ENCODE measurements around the gene THRB. TPM values are rescaled to one million over a fixed set of nuclear protein-coding genes. Genes with fewer than 3 reads are reported as not detected.

The THRB gene
- polyA plus RNA-seq, 1 of the 3 experiments (the other 2 are of a cell fraction), result 0.02 TPM

DNA sequence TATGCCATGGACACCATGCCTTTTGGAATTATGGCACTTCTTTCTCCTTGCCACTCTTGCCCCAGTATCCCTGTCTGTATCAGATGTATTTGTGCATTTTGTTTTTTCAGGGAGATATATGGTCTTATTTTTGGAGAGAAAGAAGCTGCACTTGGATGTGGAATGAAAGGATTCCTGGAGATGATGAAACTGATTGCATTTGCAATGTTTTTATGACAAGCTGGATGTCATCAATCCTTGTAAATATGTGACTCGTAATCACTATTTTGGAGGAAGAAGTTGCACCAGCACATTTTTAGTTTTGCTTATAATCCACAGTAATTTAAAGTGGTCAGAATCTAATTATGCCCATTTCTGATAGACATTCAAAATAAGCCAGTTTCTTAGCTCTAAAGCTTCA, 384.6 kb downstream of the THRB start:
- H3K27ac ChIP-seq (ENCODE audit: low read depth in 2 of 2, low read length in 1 of 2), result no peak overlapping the region
- WGBS (ENCODE audit: low lambda C conversion rate), result 23% methylated on average over 1 of the region's 1 CpG
- CTCF ChIA-PET, result interaction anchor here (0.6 to 1.7 kb wide), 2 partner anchors 15 to 1154 kb away, joined by 3 to 4 read pairs; no protein-coding TSS in a partner anchor

More for the DNA sequence above, 384.6 kb downstream of the THRB start:
- H3K27me3 ChIP-seq (ENCODE audit: insufficient read depth), result no peaks in the 10 kb centered on the region
- no peak for DNase-seq
- H3K36me3 ChIP-seq (replicated peaks in 1 of 2; ENCODE audit: control insufficient read depth in 1 of 2, insufficient read depth in 2 of 2, low read length in 1 of 2), result no peaks in the 10 kb centered on the region
- H3K9me2 ChIP-seq, result no peaks in the 10 kb centered on the region
- no peaks in the 10 kb centered on the region for H4K20me1 ChIP-seq (ENCODE audit: insufficient read depth)
- no peak overlapping the region for H3K4me3 ChIP-seq (ENCODE audit: low read depth in 2 of 2, low read length in 1 of 2)
- no peak overlapping the region for H2AFZ ChIP-seq (ENCODE audit: low read depth)
- TF ChIP-seq GABPA (IDR thresholded peaks at IDR 0.05; ENCODE audit: low read depth) (no peak), EP300 (IDR thresholded peaks at IDR 0.05; ENCODE audit: borderline replicate concordance in 1 of 2, low read depth in 1 of 2, low read length in 1 of 2) (no peak), MXI1 (IDR thresholded peaks at IDR 0.05; ENCODE audit: low read depth, low read length) (no peak), YY1 (IDR thresholded peaks at IDR 0.05; ENCODE audit: low read depth) (no peak), EZH2phosphoT487 (IDR thresholded peaks at IDR 0.05; ENCODE audit: borderline replicate concordance, low read depth) (no peak), RXRA (IDR thresholded peaks at IDR 0.05; ENCODE audit: borderline replicate concordance, low read depth) (no peak), TAF1 (IDR thresholded peaks at IDR 0.05; ENCODE audit: borderline replicate concordance, low read depth, low read length) (no peak), POLR2AphosphoS5 (IDR thresholded peaks at IDR 0.05; ENCODE audit: low read depth, low read length) (no peak), TCF12 (IDR thresholded peaks at IDR 0.05) (no peak), FOXM1 (IDR thresholded peaks at IDR 0.05; ENCODE audit: low read depth) (no peak), NFIC (IDR thresholded peaks at IDR 0.05; ENCODE audit: borderline replicate concordance) (no peak)
- TF ChIP-seq, protein P1, sequence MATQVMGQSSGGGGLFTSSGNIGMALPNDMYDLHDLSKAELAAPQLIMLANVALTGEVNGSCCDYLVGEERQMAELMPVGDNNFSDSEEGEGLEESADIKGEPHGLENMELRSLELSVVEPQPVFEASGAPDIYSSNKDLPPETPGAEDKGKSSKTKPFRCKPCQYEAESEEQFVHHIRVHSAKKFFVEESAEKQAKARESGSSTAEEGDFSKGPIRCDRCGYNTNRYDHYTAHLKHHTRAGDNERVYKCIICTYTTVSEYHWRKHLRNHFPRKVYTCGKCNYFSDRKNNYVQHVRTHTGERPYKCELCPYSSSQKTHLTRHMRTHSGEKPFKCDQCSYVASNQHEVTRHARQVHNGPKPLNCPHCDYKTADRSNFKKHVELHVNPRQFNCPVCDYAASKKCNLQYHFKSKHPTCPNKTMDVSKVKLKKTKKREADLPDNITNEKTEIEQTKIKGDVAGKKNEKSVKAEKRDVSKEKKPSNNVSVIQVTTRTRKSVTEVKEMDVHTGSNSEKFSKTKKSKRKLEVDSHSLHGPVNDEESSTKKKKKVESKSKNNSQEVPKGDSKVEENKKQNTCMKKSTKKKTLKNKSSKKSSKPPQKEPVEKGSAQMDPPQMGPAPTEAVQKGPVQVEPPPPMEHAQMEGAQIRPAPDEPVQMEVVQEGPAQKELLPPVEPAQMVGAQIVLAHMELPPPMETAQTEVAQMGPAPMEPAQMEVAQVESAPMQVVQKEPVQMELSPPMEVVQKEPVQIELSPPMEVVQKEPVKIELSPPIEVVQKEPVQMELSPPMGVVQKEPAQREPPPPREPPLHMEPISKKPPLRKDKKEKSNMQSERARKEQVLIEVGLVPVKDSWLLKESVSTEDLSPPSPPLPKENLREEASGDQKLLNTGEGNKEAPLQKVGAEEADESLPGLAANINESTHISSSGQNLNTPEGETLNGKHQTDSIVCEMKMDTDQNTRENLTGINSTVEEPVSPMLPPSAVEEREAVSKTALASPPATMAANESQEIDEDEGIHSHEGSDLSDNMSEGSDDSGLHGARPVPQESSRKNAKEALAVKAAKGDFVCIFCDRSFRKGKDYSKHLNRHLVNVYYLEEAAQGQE (IDR thresholded peaks at IDR 0.05; ENCODE audit: low read depth, low read length), result no peak
- TF ChIP-seq, protein P2, sequence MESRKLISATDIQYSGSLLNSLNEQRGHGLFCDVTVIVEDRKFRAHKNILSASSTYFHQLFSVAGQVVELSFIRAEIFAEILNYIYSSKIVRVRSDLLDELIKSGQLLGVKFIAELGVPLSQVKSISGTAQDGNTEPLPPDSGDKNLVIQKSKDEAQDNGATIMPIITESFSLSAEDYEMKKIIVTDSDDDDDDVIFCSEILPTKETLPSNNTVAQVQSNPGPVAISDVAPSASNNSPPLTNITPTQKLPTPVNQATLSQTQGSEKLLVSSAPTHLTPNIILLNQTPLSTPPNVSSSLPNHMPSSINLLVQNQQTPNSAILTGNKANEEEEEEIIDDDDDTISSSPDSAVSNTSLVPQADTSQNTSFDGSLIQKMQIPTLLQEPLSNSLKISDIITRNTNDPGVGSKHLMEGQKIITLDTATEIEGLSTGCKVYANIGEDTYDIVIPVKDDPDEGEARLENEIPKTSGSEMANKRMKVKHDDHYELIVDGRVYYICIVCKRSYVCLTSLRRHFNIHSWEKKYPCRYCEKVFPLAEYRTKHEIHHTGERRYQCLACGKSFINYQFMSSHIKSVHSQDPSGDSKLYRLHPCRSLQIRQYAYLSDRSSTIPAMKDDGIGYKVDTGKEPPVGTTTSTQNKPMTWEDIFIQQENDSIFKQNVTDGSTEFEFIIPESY (IDR thresholded peaks at IDR 0.05; ENCODE audit: borderline replicate concordance, low read depth), result no peak
- TF ChIP-seq, protein P3, sequence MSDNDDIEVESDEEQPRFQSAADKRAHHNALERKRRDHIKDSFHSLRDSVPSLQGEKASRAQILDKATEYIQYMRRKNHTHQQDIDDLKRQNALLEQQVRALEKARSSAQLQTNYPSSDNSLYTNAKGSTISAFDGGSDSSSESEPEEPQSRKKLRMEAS (IDR thresholded peaks at IDR 0.05; ENCODE audit: low read depth), result no peak
- no peak overlapping the region for H3K9ac ChIP-seq
- H3K4me2 ChIP-seq, result no peak overlapping the region
- no peaks in the 10 kb centered on the region for H3K9me3 ChIP-seq
- H3F3A ChIP-seq (replicated peaks; ENCODE audit: insufficient read depth), result no peaks in the 10 kb centered on the region
- POLR2A ChIA-PET, result no interaction called here
- no peaks in the 10 kb centered on the region for H3K79me2 ChIP-seq (ENCODE audit: insufficient read depth)
- no peaks in the 10 kb centered on the region for H3K4me1 ChIP-seq (ENCODE audit: control insufficient read depth in 1 of 2, insufficient read depth in 2 of 2, low read depth in 1 of 2, low read length in 1 of 2)
